Smooth muscle cell (in vitro differentiated cells): ENCODE results near the gene PCCA. TPM values are rescaled to one million over a fixed set of nuclear protein-coding genes. Genes with fewer than 3 reads are reported as not detected.

ENCODE experiments used
- DNase-seq: peaks from one replicate; lab custom pipeline; 2025; ENCODE audit not compliant: unreplicated experiment; lab: John Stamatoyannopoulos, UW
- H2AFZ ChIP-seq: fragments of 200-600 bp; sonication (generic); 2 replicates; pipeline ENCODE4 v1.6.0; 2016; ENCODE audit warnings: antibody characterized with exemption, low read depth, mild to moderate bottlenecking
- H3F3A ChIP-seq: fragments of 200-600 bp; sonication (generic); 2 replicates; pipeline ENCODE4 v1.6.0; 2017; ENCODE audit warnings: antibody characterized with exemption, low read depth
- H3K27ac ChIP-seq: fragments of 200-600 bp; sonication (generic); 2 replicates; pipeline ENCODE4 v1.5.1; 2016; ENCODE audit warnings: low read depth, mild to moderate bottlenecking
- H3K27me3 ChIP-seq: fragments of 200-600 bp; sonication (generic); 2 replicates; pipeline ENCODE4 v1.6.1; 2016; ENCODE audit warnings: low read depth, mild to moderate bottlenecking
- H3K36me3 ChIP-seq: fragments of 200-600 bp; sonication (generic); 2 replicates; pipeline ENCODE4 v1.5.1; 2016; ENCODE audit warnings: low read depth
- H3K4me1 ChIP-seq: fragments of 200-600 bp; sonication (generic); 2 replicates; pipeline ENCODE4 v1.5.1; 2016; ENCODE audit warnings: low read depth
- H3K4me2 ChIP-seq: fragments of 200-600 bp; sonication (generic); 2 replicates; pipeline ENCODE4 v1.6.0; 2016; ENCODE audit warnings: mild to moderate bottlenecking
- H3K4me3 ChIP-seq: fragments of 200-600 bp; sonication (generic); 2 replicates; pipeline ENCODE4 v1.5.1; 2016; ENCODE audit warnings: mild to moderate bottlenecking
- H3K79me2 ChIP-seq: fragments of 200-600 bp; sonication (generic); 2 replicates; pipeline ENCODE4 v1.6.0; 2016; ENCODE audit warnings: low read depth, mild to moderate bottlenecking
- H3K9ac ChIP-seq: fragments of 200-600 bp; sonication (generic); 2 replicates; pipeline ENCODE4 v1.6.0; 2016; ENCODE audit warnings: low read depth
- H3K9me3 ChIP-seq: fragments of 200-600 bp; sonication (generic); replicated peaks from 2 replicates; pipeline ENCODE4 v1.5.1; 2016; ENCODE audit warnings: low read depth
- H4K20me1 ChIP-seq: fragments of 200-600 bp; sonication (generic); 2 replicates; pipeline ENCODE4 v1.6.0; 2016; ENCODE audit warnings: low read depth
- WGBS: methylation state at CpG from one replicate; pipeline ENCODE4 v1.1.7; 2016; ENCODE audit warnings: low lambda C conversion rate; 5-methylcytosine and 5-hydroxymethylcytosine counted together
- polyA plus RNA-seq: library from polyadenylated mRNA; unstranded; fragments of >200 nt; fragmentation: Nextera tagmentation; extraction: Ambion mirVana; gene quantifications from 2 replicates; pipeline ENCODE4 v1.2.1, GENCODE V29; 2016
- total RNA-seq: library from RNA; depleted of rRNA; stranded (reverse); fragments of >200 nt; gene quantifications from 2 replicates; pipeline ENCODE4 v1.2.3, GENCODE V29; 2014
- TF ChIP-seq, protein P1 (sequence below): fragments of 200-600 bp; sonication (generic); IDR thresholded peaks from 2 replicates; pipeline ENCODE4 v1.5.1; 2017; ENCODE audit warnings: borderline replicate concordance, mild to moderate bottlenecking, antibody characterized with exemption; ENCODE audit not compliant: insufficient read depth, poor library complexity, severe bottlenecking

PCCA gene
- total and polyA plus RNA-seq, 2 experiments from 2014 or later, result 19.6 to 24.7 TPM

DNA sequence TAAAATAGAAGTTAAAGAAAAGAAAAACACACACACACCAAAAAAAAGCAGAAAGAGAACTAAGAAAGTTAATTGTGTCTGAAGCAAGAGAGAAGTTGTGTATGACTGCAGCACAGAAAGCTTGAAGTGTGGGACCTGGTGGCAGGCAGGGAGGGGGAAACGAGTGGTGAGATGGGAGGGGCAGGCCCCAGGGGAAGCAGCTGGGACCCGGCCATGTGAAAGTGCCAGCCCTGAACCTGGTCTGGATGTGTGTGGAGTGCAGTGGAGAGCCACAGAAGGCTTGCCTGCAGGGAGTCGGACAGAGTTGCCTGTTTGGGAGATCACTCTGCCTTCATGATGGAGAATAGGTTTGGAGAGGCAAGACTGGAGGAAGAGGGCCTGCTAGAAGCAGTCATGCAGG, 300.7 kb downstream of the PCCA start:
- H3K36me3 ChIP-seq, result no peaks in the 10 kb centered on the region
- whole genome bisulfite sequencing, result 80% methylated on average over 3 of the region's 3 CpGs
- TF ChIP-seq, protein P1, sequence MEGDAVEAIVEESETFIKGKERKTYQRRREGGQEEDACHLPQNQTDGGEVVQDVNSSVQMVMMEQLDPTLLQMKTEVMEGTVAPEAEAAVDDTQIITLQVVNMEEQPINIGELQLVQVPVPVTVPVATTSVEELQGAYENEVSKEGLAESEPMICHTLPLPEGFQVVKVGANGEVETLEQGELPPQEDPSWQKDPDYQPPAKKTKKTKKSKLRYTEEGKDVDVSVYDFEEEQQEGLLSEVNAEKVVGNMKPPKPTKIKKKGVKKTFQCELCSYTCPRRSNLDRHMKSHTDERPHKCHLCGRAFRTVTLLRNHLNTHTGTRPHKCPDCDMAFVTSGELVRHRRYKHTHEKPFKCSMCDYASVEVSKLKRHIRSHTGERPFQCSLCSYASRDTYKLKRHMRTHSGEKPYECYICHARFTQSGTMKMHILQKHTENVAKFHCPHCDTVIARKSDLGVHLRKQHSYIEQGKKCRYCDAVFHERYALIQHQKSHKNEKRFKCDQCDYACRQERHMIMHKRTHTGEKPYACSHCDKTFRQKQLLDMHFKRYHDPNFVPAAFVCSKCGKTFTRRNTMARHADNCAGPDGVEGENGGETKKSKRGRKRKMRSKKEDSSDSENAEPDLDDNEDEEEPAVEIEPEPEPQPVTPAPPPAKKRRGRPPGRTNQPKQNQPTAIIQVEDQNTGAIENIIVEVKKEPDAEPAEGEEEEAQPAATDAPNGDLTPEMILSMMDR, result no peak
- no peak overlapping the region for H2AFZ ChIP-seq
- H4K20me1 ChIP-seq, result no peaks in the 10 kb centered on the region
- no peaks in the 10 kb centered on the region for H3K79me2 ChIP-seq
- H3K9me3 ChIP-seq, result no peaks in the 10 kb centered on the region
- no peak overlapping the region for H3K9ac ChIP-seq
- H3K27me3 ChIP-seq, result no peaks in the 10 kb centered on the region
- H3K4me3 ChIP-seq, result no peak overlapping the region
- H3K4me1 ChIP-seq, result peaks cover 7% of the 10 kb centered on the region
- no peak for DNase-seq
- peaks cover 18% of the 10 kb centered on the region for H3F3A ChIP-seq
- no peak overlapping the region for H3K27ac ChIP-seq
- H3K4me2 ChIP-seq, result no peak overlapping the region

DNA sequence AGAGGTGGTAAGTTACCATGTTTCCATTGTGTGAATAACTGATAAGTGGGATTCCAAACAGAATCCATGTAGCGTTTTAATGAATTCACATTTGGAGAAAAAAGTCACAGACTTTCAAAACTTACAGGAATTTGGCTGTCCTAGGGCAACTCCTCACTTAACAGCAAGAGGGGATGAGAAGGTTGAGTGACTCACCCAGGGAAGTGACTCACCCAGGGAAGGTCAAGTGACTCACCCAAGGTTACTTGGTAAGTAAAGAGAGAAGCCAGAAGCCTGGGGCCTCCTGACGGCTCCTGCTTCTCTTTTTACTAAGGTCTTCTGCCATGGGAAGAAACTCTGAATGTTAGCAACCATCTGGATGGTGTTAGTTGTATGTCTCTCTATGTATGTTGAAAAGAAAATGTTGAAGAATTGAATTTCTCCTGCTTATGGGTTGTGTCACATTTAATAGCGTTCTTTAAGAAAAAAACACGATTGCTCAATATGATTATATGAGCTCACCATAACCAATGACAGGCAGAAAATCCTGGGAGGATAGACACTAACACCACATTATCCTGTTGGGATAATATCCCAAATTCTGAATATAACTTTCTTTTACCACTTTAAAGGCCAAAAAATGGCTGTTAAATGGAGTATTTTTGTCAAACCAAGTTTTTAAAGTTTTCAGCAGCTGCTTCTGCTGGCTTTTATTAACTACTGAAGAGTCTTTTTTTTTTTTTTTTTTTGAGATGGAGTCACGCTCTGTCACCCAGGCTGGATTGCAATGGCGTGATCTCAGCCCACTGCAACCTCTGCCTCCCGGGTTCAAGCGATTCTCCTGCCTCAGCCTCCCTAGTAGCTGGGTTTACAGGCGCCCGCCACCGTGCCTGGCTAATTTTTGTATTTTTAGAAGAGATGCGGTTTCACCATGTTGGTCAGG, 304.1 kb downstream of the PCCA start:
- Histone ChIP-seq H3K9ac (peak overlapping the region; percentile 60), H2AFZ (no peak overlapping the region), H3K27ac (peak overlapping the region; percentile 94), H3K4me2 (peak overlapping the region; percentile 81), H4K20me1 (no peaks in the 10 kb centered on the region), H3K36me3 (no peaks in the 10 kb centered on the region), H3K9me3 (no peaks in the 10 kb centered on the region), H3F3A (peaks cover 19% of the 10 kb centered on the region), H3K27me3 (no peaks in the 10 kb centered on the region), H3K4me1 (peaks cover 7% of the 10 kb centered on the region), H3K4me3 (no peak overlapping the region), H3K79me2 (no peaks in the 10 kb centered on the region)
- 40% methylated on average over 12 of the region's 12 CpGs for whole genome bisulfite sequencing
- peak; percentile 22 for DNase-seq
- TF ChIP-seq, protein P1, result no peak

DNA sequence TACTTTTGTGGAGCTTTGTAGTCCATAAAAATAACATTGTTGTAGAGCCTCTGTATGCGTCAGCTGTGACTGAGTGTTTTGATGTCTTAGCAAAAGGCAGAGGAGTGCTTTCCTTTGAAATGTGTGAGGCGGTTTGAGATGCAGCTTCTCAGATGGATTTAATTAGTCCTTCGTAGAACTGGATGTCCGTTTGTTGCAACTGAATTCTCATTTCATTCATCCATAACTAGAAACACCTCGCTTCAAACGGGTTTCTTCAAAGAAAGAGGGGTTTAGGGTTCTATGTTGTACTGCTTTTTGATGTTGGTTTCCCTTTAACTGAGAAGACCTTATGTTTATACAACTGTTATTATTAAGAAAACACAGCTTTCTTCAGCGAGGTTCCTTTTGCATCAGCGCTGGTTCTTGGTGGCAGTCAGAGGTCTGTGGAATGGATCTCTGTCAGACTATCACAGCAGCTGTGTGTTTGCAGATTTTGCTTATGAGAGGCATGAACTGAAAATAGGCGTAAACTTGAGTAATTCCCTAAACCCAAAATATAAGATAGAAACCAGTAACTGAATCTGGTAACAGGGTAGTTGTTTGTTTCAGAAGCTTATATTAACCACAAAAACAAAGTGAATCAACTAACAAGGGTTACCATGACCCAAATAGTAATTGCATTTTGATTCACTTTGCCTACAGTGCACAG, 305.3 kb downstream of the PCCA start:
- Histone ChIP-seq H3K4me3 (peak overlapping the region; percentile 39), H3K36me3 (no peaks in the 10 kb centered on the region), H3K9me3 (no peaks in the 10 kb centered on the region), H3K4me1 (peaks cover 7% of the 10 kb centered on the region), H4K20me1 (no peaks in the 10 kb centered on the region), H2AFZ (peak overlapping the region; percentile 18), H3F3A (peaks cover 19% of the 10 kb centered on the region), H3K27me3 (no peaks in the 10 kb centered on the region), H3K27ac (peak overlapping the region; percentile 94), H3K9ac (peak overlapping the region; percentile 60), H3K4me2 (peak overlapping the region; percentile 81), H3K79me2 (no peaks in the 10 kb centered on the region)
- no peak for DNase-seq
- TF ChIP-seq, protein P1, result no peak
- 10% methylated on average over 9 of the region's 9 CpGs for WGBS
